ENCODE data around the gene ADK.
A peak's percentile ranks its signal among the peaks of the same experiment; 100 is the strongest.

ADK gene

DNA sequence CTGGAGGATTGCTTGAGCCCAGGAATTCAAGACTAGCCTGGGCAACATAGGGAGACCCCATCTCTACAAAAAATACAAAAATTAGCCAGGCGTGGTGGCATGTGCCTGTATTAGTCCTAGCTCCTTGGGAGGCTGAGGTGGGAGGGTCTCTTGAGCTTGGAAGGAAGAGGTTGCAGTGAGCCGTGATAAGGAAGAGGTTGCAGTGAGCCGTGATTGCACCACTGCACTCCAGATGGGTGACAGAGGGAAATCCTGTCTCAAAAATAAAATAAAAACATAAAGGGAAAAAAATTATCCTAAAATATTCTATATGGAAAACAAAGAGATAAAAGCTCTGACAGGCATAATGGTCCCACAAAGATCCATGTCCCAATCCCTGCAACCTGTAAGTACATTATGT, 587.5 kb downstream of the ADK start:
- no peak overlapping the region for H3K27ac ChIP-seq (ENCODE audit: low read depth in 2 of 2, low read length in 2 of 2)

DNA sequence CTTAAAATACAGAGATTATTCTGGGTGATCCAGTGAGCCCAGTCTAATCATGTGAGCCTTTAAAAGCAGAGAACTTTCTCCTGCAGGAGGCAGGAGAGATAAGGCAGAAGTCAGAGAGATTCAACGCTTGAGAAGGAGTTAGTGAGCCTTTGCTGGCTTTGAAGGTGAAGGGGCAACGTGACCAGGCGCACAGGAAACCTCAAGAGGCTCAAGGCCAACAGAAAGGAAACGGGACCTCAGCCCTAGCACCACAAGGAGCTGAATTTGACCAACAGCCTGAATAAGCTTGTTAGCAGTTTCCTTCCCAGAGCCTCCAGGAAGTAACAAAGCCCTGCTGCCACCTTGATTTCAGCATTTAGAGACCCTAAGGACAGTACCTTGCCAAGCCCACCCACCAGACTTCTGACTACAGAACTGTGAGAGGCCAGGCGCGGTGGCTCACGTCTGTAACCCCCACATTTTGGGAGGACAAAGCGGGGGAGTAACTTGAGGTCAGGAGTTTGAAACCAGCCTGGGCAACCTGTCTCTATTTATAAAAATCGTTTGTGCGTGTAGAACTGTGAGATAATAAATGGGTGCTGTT, 588.1 kb downstream of the ADK start:
- Histone ChIP-seq H3K27ac (ENCODE audit: low read depth in 2 of 2, low read length in 2 of 2) (peak overlapping the region in 1 of 2 donors; percentile 48), H3K9me3 (ENCODE audit: control insufficient read depth in 2 of 2, low read length in 2 of 2) (no peaks in the 10 kb centered on the region), H3K27me3 (ENCODE audit: control insufficient read depth in 2 of 2, insufficient read depth in 2 of 2, low read length in 2 of 2) (no peaks in the 10 kb centered on the region), H3K36me3 (ENCODE audit: control insufficient read depth in 2 of 2, insufficient read depth in 2 of 2, low read length in 2 of 2) (no peaks in the 10 kb centered on the region), H3K9ac (ENCODE audit: low read depth in 1 of 2, low read length in 2 of 2) (peak overlapping the region in 1 of 2 donors; percentile 17), H3K4me1 (ENCODE audit: control insufficient read depth in 2 of 2, insufficient read depth in 2 of 2, low read length in 2 of 2) (peaks cover 0 to 3% of the 10 kb centered on the region in 2 donors), H3K4me3 (ENCODE audit: low read length in 2 of 2) (peak overlapping the region in 1 of 2 donors; percentile 7)

More for the DNA sequence above, 587.5 kb downstream of the ADK start:
- no peaks in the 10 kb centered on the region for H3K27me3 ChIP-seq (ENCODE audit: control insufficient read depth in 2 of 2, insufficient read depth in 2 of 2, low read length in 2 of 2)
- no peak overlapping the region for H3K9ac ChIP-seq (ENCODE audit: low read depth in 1 of 2, low read length in 2 of 2)
- no peaks in the 10 kb centered on the region for H3K36me3 ChIP-seq (ENCODE audit: control insufficient read depth in 2 of 2, insufficient read depth in 2 of 2, low read length in 2 of 2)
- H3K4me1 ChIP-seq (ENCODE audit: control insufficient read depth in 2 of 2, insufficient read depth in 2 of 2, low read length in 2 of 2): peaks cover 0 to 3% of the 10 kb centered on the region in 2 donors
- no peaks in the 10 kb centered on the region for H3K9me3 ChIP-seq (ENCODE audit: control insufficient read depth in 2 of 2, low read length in 2 of 2)
- no peak overlapping the region for H3K4me3 ChIP-seq (ENCODE audit: low read length in 2 of 2)

GRCh38 chr10:74743401-74743800, 592.4 kb downstream of the ADK start:
- Histone ChIP-seq H3K27me3 (ENCODE audit: control insufficient read depth in 2 of 2, insufficient read depth in 2 of 2, low read length in 2 of 2) (no peaks in the 10 kb centered on the region), H3K4me1 (ENCODE audit: control insufficient read depth in 2 of 2, insufficient read depth in 2 of 2, low read length in 2 of 2) (peaks cover 0 to 3% of the 10 kb centered on the region in 2 donors), H3K9ac (ENCODE audit: low read depth in 1 of 2, low read length in 2 of 2) (no peak overlapping the region), H3K4me3 (ENCODE audit: low read length in 2 of 2) (no peak overlapping the region), H3K36me3 (ENCODE audit: control insufficient read depth in 2 of 2, insufficient read depth in 2 of 2, low read length in 2 of 2) (no peaks in the 10 kb centered on the region), H3K9me3 (ENCODE audit: control insufficient read depth in 2 of 2, low read length in 2 of 2) (no peaks in the 10 kb centered on the region), H3K27ac (ENCODE audit: low read depth in 2 of 2, low read length in 2 of 2) (no peak overlapping the region)

- Histone ChIP-seq H3K27ac (ENCODE audit: low read depth in 2 of 2, low read length in 2 of 2) (no peak overlapping the region), H3K27me3 (ENCODE audit: control insufficient read depth in 2 of 2, insufficient read depth in 2 of 2, low read length in 2 of 2) (no peaks in the 10 kb centered on the region), H3K4me1 (ENCODE audit: control insufficient read depth in 2 of 2, insufficient read depth in 2 of 2, low read length in 2 of 2) (no peaks in the 10 kb centered on the region), H3K36me3 (ENCODE audit: control insufficient read depth in 2 of 2, insufficient read depth in 2 of 2, low read length in 2 of 2) (no peaks in the 10 kb centered on the region), H3K9ac (ENCODE audit: low read depth in 1 of 2, low read length in 2 of 2) (no peak overlapping the region), H3K4me3 (ENCODE audit: low read length in 2 of 2) (no peak overlapping the region), H3K9me3 (ENCODE audit: control insufficient read depth in 2 of 2, low read length in 2 of 2) (no peaks in the 10 kb centered on the region)
Measured at GRCh38 chr10:74745449-74745848, 594.4 kb downstream of the ADK start.

DNA sequence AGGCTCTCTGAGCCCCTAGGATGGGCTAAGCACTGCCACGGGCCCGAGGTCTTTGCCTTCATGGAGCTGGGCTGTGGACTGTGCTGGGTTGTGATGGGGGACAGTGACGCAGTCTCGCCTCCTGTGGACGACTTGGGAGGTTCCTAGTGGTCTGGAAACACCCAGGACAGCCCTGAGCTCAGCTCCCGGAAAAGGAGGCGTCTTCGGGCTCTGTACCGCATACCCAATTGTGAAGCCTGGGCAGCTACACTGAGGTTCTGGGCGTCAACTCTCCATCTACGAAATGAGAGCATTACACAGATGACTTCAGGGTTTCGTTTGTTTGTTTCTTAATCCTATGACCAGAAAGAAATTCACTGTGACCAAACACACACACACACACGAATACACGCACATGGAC, 595.8 kb downstream of the ADK start:
- Histone ChIP-seq H3K4me3 (ENCODE audit: low read length in 2 of 2) (no peak overlapping the region), H3K9ac (ENCODE audit: low read depth in 1 of 2, low read length in 2 of 2) (no peak overlapping the region), H3K36me3 (ENCODE audit: control insufficient read depth in 2 of 2, insufficient read depth in 2 of 2, low read length in 2 of 2) (no peaks in the 10 kb centered on the region), H3K27me3 (ENCODE audit: control insufficient read depth in 2 of 2, insufficient read depth in 2 of 2, low read length in 2 of 2) (no peaks in the 10 kb centered on the region), H3K4me1 (ENCODE audit: control insufficient read depth in 2 of 2, insufficient read depth in 2 of 2, low read length in 2 of 2) (no peaks in the 10 kb centered on the region), H3K27ac (ENCODE audit: low read depth in 2 of 2, low read length in 2 of 2) (no peak overlapping the region), H3K9me3 (ENCODE audit: control insufficient read depth in 2 of 2, low read length in 2 of 2) (no peaks in the 10 kb centered on the region)

DNA sequence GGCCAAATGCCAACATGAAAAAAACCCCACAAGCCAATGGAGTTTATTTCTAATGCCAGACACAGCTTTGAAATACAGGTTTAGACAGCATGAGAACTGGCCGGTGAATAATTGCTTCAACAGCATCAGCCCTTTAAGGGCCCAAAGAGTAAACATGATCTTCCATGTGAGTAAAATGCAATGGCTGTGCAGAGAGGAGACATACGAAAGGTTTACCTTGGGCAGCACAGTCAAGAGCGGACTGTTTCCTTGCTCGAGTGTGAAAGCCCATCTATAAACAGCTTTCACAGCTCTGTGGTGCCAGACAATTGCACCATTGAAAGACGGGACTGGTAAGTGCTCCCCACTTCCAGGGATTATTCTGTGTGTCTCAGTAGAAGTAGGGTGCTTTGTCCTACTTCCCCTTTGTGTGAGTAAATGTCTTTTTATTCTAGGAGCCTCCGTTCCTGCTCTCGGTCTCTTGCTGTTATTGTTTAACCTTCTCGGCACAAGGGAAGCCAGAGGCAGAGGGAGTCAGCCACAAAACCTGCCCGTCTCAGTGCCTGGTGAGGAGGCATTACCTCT, 597.5 kb downstream of the ADK start:
- Histone ChIP-seq H3K4me1 (ENCODE audit: control insufficient read depth in 2 of 2, insufficient read depth in 2 of 2, low read length in 2 of 2) (peaks cover 0 to under 1% of the 10 kb centered on the region in 2 donors), H3K9me3 (ENCODE audit: control insufficient read depth in 2 of 2, low read length in 2 of 2) (no peaks in the 10 kb centered on the region), H3K27me3 (ENCODE audit: control insufficient read depth in 2 of 2, insufficient read depth in 2 of 2, low read length in 2 of 2) (no peaks in the 10 kb centered on the region), H3K9ac (ENCODE audit: low read depth in 1 of 2, low read length in 2 of 2) (no peak overlapping the region), H3K27ac (ENCODE audit: low read depth in 2 of 2, low read length in 2 of 2) (no peak overlapping the region), H3K4me3 (ENCODE audit: low read length in 2 of 2) (no peak overlapping the region), H3K36me3 (ENCODE audit: control insufficient read depth in 2 of 2, insufficient read depth in 2 of 2, low read length in 2 of 2) (no peaks in the 10 kb centered on the region)

- H3K4me3 ChIP-seq (ENCODE audit: low read length in 2 of 2): no peak overlapping the region
- H3K27me3 ChIP-seq (ENCODE audit: control insufficient read depth in 2 of 2, insufficient read depth in 2 of 2, low read length in 2 of 2): no peaks in the 10 kb centered on the region
- peaks cover 0 to 5% of the 10 kb centered on the region in 2 donors for H3K4me1 ChIP-seq (ENCODE audit: control insufficient read depth in 2 of 2, insufficient read depth in 2 of 2, low read length in 2 of 2)
- no peaks in the 10 kb centered on the region for H3K36me3 ChIP-seq (ENCODE audit: control insufficient read depth in 2 of 2, insufficient read depth in 2 of 2, low read length in 2 of 2)
- no peak overlapping the region for H3K27ac ChIP-seq (ENCODE audit: low read depth in 2 of 2, low read length in 2 of 2)
- no peaks in the 10 kb centered on the region for H3K9me3 ChIP-seq (ENCODE audit: control insufficient read depth in 2 of 2, low read length in 2 of 2)
- H3K9ac ChIP-seq (ENCODE audit: low read depth in 1 of 2, low read length in 2 of 2): no peak overlapping the region
Measured at GRCh38 chr10:74750848-74751274, 599.8 kb downstream of the ADK start.

DNA sequence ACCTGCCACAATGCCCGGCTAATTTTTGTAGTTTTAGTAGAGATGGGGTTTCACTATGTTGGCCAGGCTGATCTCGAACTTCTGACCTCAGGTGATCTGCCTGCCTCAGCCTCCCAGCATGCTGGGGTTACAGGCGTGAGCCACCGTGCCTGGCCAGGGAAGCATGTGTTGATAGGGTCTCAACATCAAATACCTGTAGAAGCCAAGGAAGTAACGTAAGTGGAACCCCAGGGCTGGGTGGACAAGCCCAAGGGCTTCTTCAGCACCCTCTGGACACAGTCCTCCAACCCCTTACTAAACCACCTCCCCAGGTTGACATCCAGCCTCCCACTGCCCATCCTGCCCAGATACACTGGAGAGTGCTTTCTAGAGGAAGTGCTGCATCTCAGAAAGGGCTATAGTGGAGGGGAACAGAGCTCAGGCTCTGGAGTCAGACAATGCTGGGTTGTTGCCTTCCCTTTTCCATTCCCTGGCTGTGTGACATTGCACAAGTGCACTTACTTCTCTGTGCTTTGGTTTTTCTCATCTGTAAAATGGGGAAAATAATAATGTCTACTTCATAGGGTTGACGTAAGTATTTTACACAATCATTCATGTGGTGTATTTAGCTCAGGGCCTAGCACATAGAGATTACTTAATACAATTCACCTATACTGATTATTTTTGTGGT, 601.5 kb downstream of the ADK start:
- H3K4me1 ChIP-seq (ENCODE audit: control insufficient read depth in 2 of 2, insufficient read depth in 2 of 2, low read length in 2 of 2): peaks cover 0 to 5% of the 10 kb centered on the region in 2 donors
- H3K27me3 ChIP-seq (ENCODE audit: control insufficient read depth in 2 of 2, insufficient read depth in 2 of 2, low read length in 2 of 2): no peaks in the 10 kb centered on the region
- no peak overlapping the region for H3K9ac ChIP-seq (ENCODE audit: low read depth in 1 of 2, low read length in 2 of 2)
- no peaks in the 10 kb centered on the region for H3K9me3 ChIP-seq (ENCODE audit: control insufficient read depth in 2 of 2, low read length in 2 of 2)
- H3K36me3 ChIP-seq (ENCODE audit: control insufficient read depth in 2 of 2, insufficient read depth in 2 of 2, low read length in 2 of 2): no peaks in the 10 kb centered on the region
- no peak overlapping the region for H3K27ac ChIP-seq (ENCODE audit: low read depth in 2 of 2, low read length in 2 of 2)
- H3K4me3 ChIP-seq (ENCODE audit: low read length in 2 of 2): no peak overlapping the region

- Histone ChIP-seq H3K9ac (ENCODE audit: low read depth in 1 of 2, low read length in 2 of 2) (no peak overlapping the region), H3K9me3 (ENCODE audit: control insufficient read depth in 2 of 2, low read length in 2 of 2) (no peaks in the 10 kb centered on the region), H3K27me3 (ENCODE audit: control insufficient read depth in 2 of 2, insufficient read depth in 2 of 2, low read length in 2 of 2) (no peaks in the 10 kb centered on the region), H3K36me3 (ENCODE audit: control insufficient read depth in 2 of 2, insufficient read depth in 2 of 2, low read length in 2 of 2) (no peaks in the 10 kb centered on the region), H3K4me1 (ENCODE audit: control insufficient read depth in 2 of 2, insufficient read depth in 2 of 2, low read length in 2 of 2) (peaks cover 0 to 5% of the 10 kb centered on the region in 2 donors), H3K27ac (ENCODE audit: low read depth in 2 of 2, low read length in 2 of 2) (no peak overlapping the region), H3K4me3 (ENCODE audit: low read length in 2 of 2) (no peak overlapping the region)
Measured at GRCh38 chr10:74753442-74754211, 602.6 kb downstream of the ADK start.

- Histone ChIP-seq H3K9me3 (ENCODE audit: control insufficient read depth in 2 of 2, low read length in 2 of 2) (no peaks in the 10 kb centered on the region), H3K4me3 (ENCODE audit: low read length in 2 of 2) (no peak overlapping the region), H3K9ac (ENCODE audit: low read depth in 1 of 2, low read length in 2 of 2) (no peak overlapping the region), H3K27ac (ENCODE audit: low read depth in 2 of 2, low read length in 2 of 2) (no peak overlapping the region), H3K36me3 (ENCODE audit: control insufficient read depth in 2 of 2, insufficient read depth in 2 of 2, low read length in 2 of 2) (no peaks in the 10 kb centered on the region), H3K27me3 (ENCODE audit: control insufficient read depth in 2 of 2, insufficient read depth in 2 of 2, low read length in 2 of 2) (no peaks in the 10 kb centered on the region), H3K4me1 (ENCODE audit: control insufficient read depth in 2 of 2, insufficient read depth in 2 of 2, low read length in 2 of 2) (peaks cover 0 to 5% of the 10 kb centered on the region in 2 donors)
Measured at GRCh38 chr10:74754381-74754821, 603.4 kb downstream of the ADK start.

Measured in mucosa of rectum (tissue), 2 donors.